Mesenchymal stem cell (in vitro differentiated cells and primary cell): ENCODE measurements around the gene PDE8A.
A peak's percentile ranks its signal among the peaks of the same experiment; 100 is the strongest.

Experiments used
- DNase-seq: peaks from one replicate; pipeline ENCODE4 v3.0.0-alpha.2; 2013
- H2AFZ ChIP-seq: one replicate; pipeline ENCODE4 v1.6.1; 2013; ENCODE audit warnings: low read depth, mild to moderate bottlenecking, control low read depth, inconsistent platforms, low read length, moderate library complexity
- H2AK5ac ChIP-seq: 2 replicates; pipeline ENCODE4 v1.6.1; 2013; ENCODE audit warnings: low read length, moderate library complexity, mild to moderate bottlenecking, inconsistent platforms; ENCODE audit not compliant: severe bottlenecking
- H2BK120ac ChIP-seq: one replicate; pipeline ENCODE4 v1.6.1; 2013; ENCODE audit warnings: low read depth, mild to moderate bottlenecking, inconsistent platforms, low read length, moderate library complexity
- H2BK12ac ChIP-seq, 2 experiments: one replicate each; pipeline ENCODE4 v1.6.1; 2013; ENCODE audit warnings: inconsistent platforms in 2 of 2, low read length in 2 of 2, mild to moderate bottlenecking in 2 of 2, moderate library complexity in 2 of 2, control low read depth in 1 of 2
- H2BK15ac ChIP-seq: one replicate; pipeline ENCODE4 v1.6.1; 2013; ENCODE audit warnings: mild to moderate bottlenecking, low read depth, inconsistent platforms; ENCODE audit not compliant: poor library complexity, severe bottlenecking
- H2BK5ac ChIP-seq: 2 replicates; pipeline ENCODE4 v1.6.1; 2013; ENCODE audit warnings: low read depth, mild to moderate bottlenecking, low read length, control low read depth, inconsistent platforms; ENCODE audit not compliant: poor library complexity, severe bottlenecking
- H3K14ac ChIP-seq, 2 experiments: one replicate each; pipeline ENCODE4 v1.6.1; 2013; ENCODE audit warnings: inconsistent platforms in 2 of 2, low read length in 2 of 2, control low read depth in 1 of 2, mild to moderate bottlenecking in 1 of 2, moderate library complexity in 1 of 2
- H3K18ac ChIP-seq, 2 experiments: one replicate each; pipeline ENCODE4 v1.6.1; 2013; ENCODE audit warnings: inconsistent platforms in 2 of 2, low read length in 2 of 2, control low read depth in 1 of 2, low read depth in 1 of 2, mild to moderate bottlenecking in 1 of 2
- H3K23ac ChIP-seq, 2 experiments: one replicate each; pipeline ENCODE4 v1.6.1; 2013; ENCODE audit warnings: inconsistent platforms in 2 of 2, low read length in 2 of 2, mild to moderate bottlenecking in 2 of 2, moderate library complexity in 2 of 2, control low read depth in 1 of 2
- H3K27ac ChIP-seq: 2 replicates; pipeline ENCODE4 v1.5.1; 2013; ENCODE audit warnings: mild to moderate bottlenecking, moderate library complexity, low read length, control low read depth, inconsistent platforms; ENCODE audit not compliant: poor library complexity, severe bottlenecking
- H3K27me3 ChIP-seq, 2 experiments: 2 replicates each; pipeline versions ENCODE4 v1.6.1 to v1.7.0; 2013; ENCODE audit warnings: low read length in 2 of 2, mild to moderate bottlenecking in 2 of 2, moderate library complexity in 2 of 2, control low read depth in 1 of 2, inconsistent platforms in 1 of 2; ENCODE audit not compliant: control insufficient read depth in 1 of 2, insufficient read depth in 1 of 2
- H3K36me3 ChIP-seq, 2 experiments: 2 replicates each; pipeline versions ENCODE4 v1.6.1 to v1.7.0; 2013; ENCODE audit warnings: low read length in 2 of 2, control low read depth in 1 of 2, inconsistent platforms in 1 of 2, low read depth in 1 of 2, mild to moderate bottlenecking in 1 of 2; ENCODE audit not compliant: insufficient read depth in 2 of 2, control insufficient read depth in 1 of 2
- H3K4ac ChIP-seq, 2 experiments: one replicate each; pipeline ENCODE4 v1.6.1; 2013; ENCODE audit warnings: inconsistent platforms in 2 of 2, low read length in 2 of 2, mild to moderate bottlenecking in 2 of 2, moderate library complexity in 2 of 2, control low read depth in 1 of 2, low read depth in 1 of 2
- H3K4me1 ChIP-seq: 2 replicates; pipeline ENCODE4 v1.6.1; 2013; ENCODE audit warnings: low read depth, low read length, control low read depth; ENCODE audit not compliant: control insufficient read depth, insufficient read depth
- H3K4me2 ChIP-seq: 2 replicates; pipeline ENCODE4 v1.6.1; 2013; ENCODE audit warnings: low read length, mild to moderate bottlenecking, inconsistent platforms; ENCODE audit not compliant: poor library complexity, severe bottlenecking
- H3K4me3 ChIP-seq, 2 experiments: 2 replicates each; pipeline versions ENCODE4 v1.5.1 to v1.7.0; 2013; ENCODE audit warnings: low read length in 2 of 2, mild to moderate bottlenecking in 2 of 2, control low read depth in 1 of 2, low read depth in 1 of 2; ENCODE audit not compliant: insufficient read depth in 1 of 2
- H3K79me1 ChIP-seq: replicated peaks from 2 replicates; pipeline ENCODE4 v1.6.1; 2013; ENCODE audit warnings: mild to moderate bottlenecking, control low read depth, low read length, inconsistent platforms; ENCODE audit not compliant: poor library complexity, severe bottlenecking
- H3K9ac ChIP-seq: 2 replicates; pipeline ENCODE4 v1.7.0; 2013; ENCODE audit warnings: mild to moderate bottlenecking, low read length, moderate library complexity
- H3K9me3 ChIP-seq: 2 replicates; pipeline ENCODE4 v1.7.0; 2013; ENCODE audit warnings: mild to moderate bottlenecking, low read length; ENCODE audit not compliant: control insufficient read depth
- H4K8ac ChIP-seq: one replicate; pipeline ENCODE4 v1.6.1; 2013; ENCODE audit warnings: inconsistent platforms, mild to moderate bottlenecking, low read length, moderate library complexity
- H4K91ac ChIP-seq: one replicate; pipeline ENCODE4 v1.6.1; 2013; ENCODE audit warnings: mild to moderate bottlenecking, low read length, inconsistent platforms
- WGBS: methylation state at CpG from one replicate; pipeline ENCODE4 v1.1.7; 2013; ENCODE audit warnings: mixed read lengths; 5-methylcytosine and 5-hydroxymethylcytosine counted together

The PDE8A gene

DNA sequence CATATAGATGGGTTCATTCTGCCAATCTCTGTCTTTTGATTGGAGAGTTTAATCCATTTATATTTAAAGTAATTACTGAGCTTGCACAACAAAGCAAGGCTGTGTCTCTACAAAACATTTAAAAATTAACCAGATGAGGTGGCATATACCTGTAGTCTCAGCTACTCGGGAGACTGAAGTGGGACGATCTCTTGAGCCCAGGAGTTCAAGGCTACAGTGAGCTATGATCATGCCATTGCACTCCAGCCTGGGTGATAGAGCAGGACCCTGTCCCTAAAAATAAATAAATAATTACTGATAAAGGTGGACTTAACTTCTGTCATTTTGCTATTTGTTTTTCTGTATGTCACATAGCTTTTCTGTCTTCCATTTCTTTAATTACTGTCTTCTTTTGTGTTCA is 78.1 kb downstream of the PDE8A start:
- H2AK5ac ChIP-seq = no peak overlapping the region
- no peak overlapping the region for H3K14ac ChIP-seq
- H3K36me3 ChIP-seq = peaks cover 0 to 3% of the 10 kb centered on the region in 2 experiments
- no peak overlapping the region for H3K4me2 ChIP-seq
- peaks cover 2% of the 10 kb centered on the region for H3K4me1 ChIP-seq
- H3K9me3 ChIP-seq = no peaks in the 10 kb centered on the region
- no peak overlapping the region for H2BK12ac ChIP-seq
- H2BK5ac ChIP-seq = no peak overlapping the region
- 81% methylated on average over 2 of the region's 2 CpGs for WGBS
- H3K27me3 ChIP-seq = no peaks in the 10 kb centered on the region
- H3K79me1 ChIP-seq = peaks cover 24% of the 10 kb centered on the region
- no peak overlapping the region for H3K27ac ChIP-seq
- H2AFZ ChIP-seq = no peak overlapping the region
- no peak overlapping the region for H4K91ac ChIP-seq
- no peak for DNase-seq
- no peak overlapping the region for H4K8ac ChIP-seq
- H3K23ac ChIP-seq = no peak overlapping the region
- no peak overlapping the region for H3K4ac ChIP-seq
- no peak overlapping the region for H3K18ac ChIP-seq
- no peak overlapping the region for H3K4me3 ChIP-seq
- no peak overlapping the region for H2BK15ac ChIP-seq
- H3K9ac ChIP-seq = no peak overlapping the region
- no peak overlapping the region for H2BK120ac ChIP-seq

DNA sequence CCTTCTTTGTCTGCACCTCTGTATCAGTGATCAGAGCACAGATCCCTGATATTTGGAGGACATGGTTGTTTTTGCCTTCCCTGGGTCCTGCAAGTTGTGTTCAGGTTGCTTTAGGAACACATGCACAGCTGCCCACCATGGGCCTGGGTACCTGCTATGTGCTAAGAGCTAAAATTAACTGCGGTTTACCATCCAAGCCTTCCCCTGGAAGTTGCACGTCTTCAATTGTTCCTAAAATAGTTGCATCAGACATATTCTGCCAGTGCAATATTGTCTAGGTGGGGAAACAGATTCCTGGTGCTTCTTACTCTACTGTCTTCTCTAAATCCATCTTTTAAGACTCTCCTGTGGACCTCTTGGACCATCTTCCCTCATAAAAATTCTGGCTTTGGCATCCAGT is 80.9 kb downstream of the PDE8A start:
- H3K79me1 ChIP-seq = peaks cover 19% of the 10 kb centered on the region
- no peak overlapping the region for H3K4me3 ChIP-seq
- H3K36me3 ChIP-seq = peaks cover 0 to 6% of the 10 kb centered on the region in 2 experiments
- H2BK5ac ChIP-seq = no peak overlapping the region
- no peak overlapping the region for H2AK5ac ChIP-seq
- H4K91ac ChIP-seq = no peak overlapping the region
- no peak overlapping the region for H3K14ac ChIP-seq
- H3K4me1 ChIP-seq = peaks cover 2% of the 10 kb centered on the region
- no peaks in the 10 kb centered on the region for H3K9me3 ChIP-seq
- H2BK12ac ChIP-seq = no peak overlapping the region
- H3K4ac ChIP-seq = no peak overlapping the region
- no peak overlapping the region for H2BK120ac ChIP-seq
- no peak overlapping the region for H2AFZ ChIP-seq
- H3K27ac ChIP-seq = no peak overlapping the region
- no peak overlapping the region for H3K18ac ChIP-seq
- no peak overlapping the region for H2BK15ac ChIP-seq
- WGBS = 100% methylated on average over 2 of the region's 2 CpGs
- no peaks in the 10 kb centered on the region for H3K27me3 ChIP-seq
- no peak for DNase-seq
- H3K4me2 ChIP-seq = no peak overlapping the region
- no peak overlapping the region for H4K8ac ChIP-seq
- H3K23ac ChIP-seq = no peak overlapping the region
- no peak overlapping the region for H3K9ac ChIP-seq

DNA sequence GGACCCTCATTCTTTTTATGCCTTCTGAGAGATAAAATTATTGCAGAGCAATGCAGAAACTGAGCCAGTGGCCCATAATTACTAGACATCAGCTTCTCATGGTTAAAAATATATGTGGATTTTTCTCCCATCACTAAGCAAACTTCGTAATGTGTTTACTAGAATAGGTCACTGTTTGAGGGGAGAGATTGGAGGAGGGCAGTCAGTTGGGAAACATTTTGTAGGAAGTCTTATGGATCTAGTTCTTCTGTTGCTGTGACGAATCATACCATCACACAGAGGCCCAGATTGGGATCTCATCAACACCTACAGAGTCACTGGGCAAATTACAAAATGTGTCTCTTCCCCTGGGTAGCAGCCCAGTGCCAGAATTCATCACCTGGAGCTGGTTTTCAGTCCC is 81.4 kb downstream of the PDE8A start:
- no peak overlapping the region for H3K18ac ChIP-seq
- peaks cover 18% of the 10 kb centered on the region for H3K79me1 ChIP-seq
- no peak overlapping the region for H3K4ac ChIP-seq
- no peaks in the 10 kb centered on the region for H3K9me3 ChIP-seq
- no peak overlapping the region for H4K91ac ChIP-seq
- no peak overlapping the region for H2BK120ac ChIP-seq
- no peak overlapping the region for H4K8ac ChIP-seq
- no peak overlapping the region for H3K4me3 ChIP-seq
- no peak overlapping the region for H3K14ac ChIP-seq
- H3K27me3 ChIP-seq = no peaks in the 10 kb centered on the region
- DNase-seq = no peak
- H2AFZ ChIP-seq = no peak overlapping the region
- peaks cover 0 to 10% of the 10 kb centered on the region in 2 experiments for H3K36me3 ChIP-seq
- no peak overlapping the region for H2BK12ac ChIP-seq
- peak overlapping the region in 1 of 2 experiments; percentile 49 for H3K23ac ChIP-seq
- H3K4me1 ChIP-seq = peaks cover 2% of the 10 kb centered on the region
- no peak overlapping the region for H2AK5ac ChIP-seq
- no peak overlapping the region for H2BK15ac ChIP-seq
- no peak overlapping the region for H2BK5ac ChIP-seq
- H3K9ac ChIP-seq = no peak overlapping the region
- no peak overlapping the region for H3K4me2 ChIP-seq
- WGBS = 95% methylated on average over 2 of the region's 2 CpGs
- H3K27ac ChIP-seq = no peak overlapping the region

DNA sequence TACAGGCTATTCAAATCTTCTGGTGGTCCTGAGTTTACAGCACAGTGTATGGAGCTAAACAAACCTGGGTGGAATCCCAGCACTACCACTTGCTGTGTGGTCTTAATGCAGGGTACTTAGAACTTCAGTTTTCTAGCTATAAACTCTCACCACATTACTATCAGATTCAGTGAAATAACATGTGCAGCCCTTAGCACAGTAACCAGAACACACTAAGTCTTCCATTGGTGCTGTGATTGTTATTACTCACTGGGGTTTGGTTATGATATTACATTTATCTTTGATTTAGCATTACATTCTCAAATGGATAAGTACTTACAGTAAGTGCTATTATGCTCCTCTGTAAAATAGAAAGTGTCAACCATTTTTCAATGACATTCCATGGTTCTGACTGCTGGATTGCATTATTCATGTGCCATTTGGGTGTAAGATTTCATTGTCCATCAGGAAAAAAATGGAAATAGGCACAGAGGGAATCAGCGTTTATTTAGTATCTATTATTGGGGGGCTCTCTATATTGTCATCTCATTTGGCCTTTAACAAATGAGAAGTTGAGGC is 81.9 kb downstream of the PDE8A start:
- Histone ChIP-seq H2BK15ac (no peak overlapping the region), H3K79me1 (peaks cover 18% of the 10 kb centered on the region), H2BK12ac (no peak overlapping the region), H3K27ac (no peak overlapping the region), H3K18ac (no peak overlapping the region), H4K91ac (no peak overlapping the region), H2BK120ac (no peak overlapping the region), H2BK5ac (no peak overlapping the region), H3K14ac (no peak overlapping the region), H3K9ac (no peak overlapping the region), H2AK5ac (no peak overlapping the region), H3K4ac (no peak overlapping the region), H2AFZ (no peak overlapping the region), H3K36me3 (peaks cover 0 to 12% of the 10 kb centered on the region in 2 experiments), H3K4me3 (no peak overlapping the region), H3K4me1 (peaks cover 2% of the 10 kb centered on the region), H3K23ac (peak overlapping the region in 1 of 2 experiments; percentile 49), H3K27me3 (no peaks in the 10 kb centered on the region), H4K8ac (no peak overlapping the region), H3K4me2 (no peak overlapping the region), H3K9me3 (no peaks in the 10 kb centered on the region)
- 100% methylated on average over 1 of the region's 1 CpG for WGBS
- no peak for DNase-seq
